Breast epithelium (tissue), 4 donors: ENCODE results near the gene KCNC3. TPM values are rescaled to one million over a fixed set of nuclear protein-coding genes. Genes with fewer than 3 reads are reported as not detected.

ENCODE experiments used
- DNase-seq, 2 donors: peaks; one replicate each; pipeline ENCODE4 v3.0.0-alpha.2; 2019; ENCODE audit warnings: low spot score in 2 of 2
- H3K27ac ChIP-seq, 2 donors: fragments of 200-600 bp; sonication (generic) in 1 of 2; one replicate each; pipeline ENCODE4 v1.5.1; 2016 to 2019; ENCODE audit warnings: mild to moderate bottlenecking in 1 of 2
- H3K27me3 ChIP-seq, 2 donors: fragments of 200-600 bp; sonication (generic) in 1 of 2; one replicate each; pipeline versions ENCODE4 v1.5.1 to v1.6.0; 2017 to 2019; ENCODE audit warnings: control low read depth in 1 of 2, mild to moderate bottlenecking in 1 of 2
- H3K36me3 ChIP-seq: fragments of 200-600 bp; one replicate; pipeline ENCODE4 v1.5.1; 2019
- H3K4me1 ChIP-seq, 2 donors: fragments of 200-600 bp; sonication (generic); one replicate each; pipeline ENCODE4 v1.5.1; 2016 to 2019; ENCODE audit warnings: control low read depth in 1 of 2
- H3K4me3 ChIP-seq, 3 donors: fragments of 200-600 bp; sonication (generic); 1 replicate in 2 of 3; 2 replicates in 1 of 3; pipeline ENCODE4 v1.5.1; 2016 to 2019; ENCODE audit warnings: mild to moderate bottlenecking in 3 of 3, moderate library complexity in 2 of 3
- H3K9me3 ChIP-seq, 2 donors: fragments of 200-600 bp; sonication (generic) in 1 of 2; one replicate each; pipeline ENCODE4 v1.5.1; 2016 to 2019; ENCODE audit warnings: control low read depth in 1 of 2
- CTCF ChIP-seq, 3 donors: fragments of 450-650 bp; IDR thresholded peaks; one replicate each; pipeline ENCODE4 v1.5.1; 2016 to 2017; ENCODE audit warnings: antibody characterized with exemption in 3 of 3, mild to moderate bottlenecking in 3 of 3, moderate library complexity in 3 of 3
- POLR2A ChIP-seq: fragments of 450-650 bp; IDR thresholded peaks from one replicate; pipeline ENCODE4 v1.6.1; 2016; ENCODE audit warnings: antibody characterized with exemption, mild to moderate bottlenecking, moderate library complexity
- POLR2AphosphoS5 ChIP-seq, 3 donors: sonication (generic); formaldehyde crosslinking; IDR thresholded peaks; one replicate each; pipeline ENCODE4 v1.6.1; 2017; ENCODE audit warnings: antibody characterized with exemption in 3 of 3
- intact Hi-C: fragments of 100-400 bp; cut with DNase I; formaldehyde crosslinking; loops from one replicate; pipeline ENCODE4 v1.15.1; 2023; ENCODE audit warnings: low total_unique reads
- total RNA-seq, 3 donors: library from RNA; depleted of rRNA; stranded (reverse); fragments of >200 nt; gene quantifications; one replicate each; pipeline ENCODE4 v1.1.0, GENCODE V29; 2016

Gene KCNC3
- total RNA-seq, 3 donors from 2014 or later: 0.32 to 3.7 (median 1.6) TPM

- Histone ChIP-seq H3K27ac (no peak overlapping the region), H3K36me3 (no peaks in the 10 kb centered on the region), H3K4me1 (no peaks in the 10 kb centered on the region)
Measured at GRCh38 chr19:50266041-50266440, 63.1 kb downstream of the KCNC3 start.

GRCh38 chr19:50264483-50265186 is 64.5 kb downstream of the KCNC3 start:
- no peak overlapping the region for H3K4me3 ChIP-seq
- H3K9me3 ChIP-seq: no peaks in the 10 kb centered on the region
- no peak for TF ChIP-seq POLR2AphosphoS5 (IDR thresholded peaks at IDR 0.05)
- no peak for TF ChIP-seq CTCF (IDR thresholded peaks at IDR 0.05)
- TF ChIP-seq POLR2A: no peak
- no peak for DNase-seq
- no peak overlapping the region for H3K27ac ChIP-seq
- intact Hi-C loops: no loop called here
- H3K4me1 ChIP-seq: no peaks in the 10 kb centered on the region
- no peaks in the 10 kb centered on the region for H3K36me3 ChIP-seq
- no peaks in the 10 kb centered on the region for H3K27me3 ChIP-seq

More at GRCh38 chr19:50266041-50266440, 63.1 kb downstream of the KCNC3 start:
- intact Hi-C loops: no loop called here
- Histone ChIP-seq H3K4me3 (no peak overlapping the region), H3K27me3 (no peaks in the 10 kb centered on the region), H3K9me3 (no peaks in the 10 kb centered on the region)
- DNase-seq: no peak
- TF ChIP-seq CTCF (IDR thresholded peaks at IDR 0.05) (no peak), POLR2A (no peak), POLR2AphosphoS5 (IDR thresholded peaks at IDR 0.05) (no peak)

- Histone ChIP-seq H3K4me3 (no peak overlapping the region), H3K9me3 (no peaks in the 10 kb centered on the region), H3K27ac (no peak overlapping the region), H3K27me3 (no peaks in the 10 kb centered on the region), H3K4me1 (no peaks in the 10 kb centered on the region), H3K36me3 (no peaks in the 10 kb centered on the region)
- TF ChIP-seq CTCF (IDR thresholded peaks at IDR 0.05) (no peak), POLR2A (no peak), POLR2AphosphoS5 (IDR thresholded peaks at IDR 0.05) (no peak)
- intact Hi-C loops: no loop called here
- DNase-seq: no peak
Measured at GRCh38 chr19:50263176-50263575, 66.0 kb downstream of the KCNC3 start.

Other genes with a start within 250 kb of the KCNC3 start
- not detected for gene IZUMO2, start 166.1 kb downstream of the KCNC3 start, total RNA-seq
- 10 to 100 TPM; 16.6 to 24.7 (median 19.3) TPM for gene MYH14, start 125.8 kb downstream of the KCNC3 start, total RNA-seq
- 1 to 10 TPM in 2 of 3 donors, under 1 TPM in 1; 0.80 to 1.8 (median 1.6) TPM for gene NAPSA, start 36.3 kb upstream of the KCNC3 start, total RNA-seq
- gene NR1H2, start 47.1 kb upstream of the KCNC3 start, total RNA-seq: 100 to 1,000 TPM in 1 of 3 donors, 10 to 100 TPM in 2; 71.0 to 105 (median 87.5) TPM
- gene POLD1, start 55.0 kb upstream of the KCNC3 start, total RNA-seq: 10 to 100 TPM; 13.8 to 17.3 (median 16.0) TPM
- under 1 TPM in 1 of 3 donors, not detected in 2; 0.33 TPM for gene SPIB, start 89.6 kb upstream of the KCNC3 start, total RNA-seq
- under 1 TPM in 1 of 3 donors, not detected in 2; under 0.01 TPM for gene MYBPC2, start 103.5 kb upstream of the KCNC3 start, total RNA-seq
- 10 to 100 TPM; 38.0 to 78.2 (median 64.6) TPM for gene EMC10, start 147.1 kb upstream of the KCNC3 start, total RNA-seq
- 1 to 10 TPM in 2 of 3 donors, under 1 TPM in 1; 0.98 to 1.3 (median 1.1) TPM for gene GARIN5A, start 147.5 kb upstream of the KCNC3 start, total RNA-seq
- 10 to 100 TPM; 14.7 to 26.7 (median 20.3) TPM for gene JOSD2, start 181.8 kb upstream of the KCNC3 start, total RNA-seq
- gene ASPDH, start 184.5 kb upstream of the KCNC3 start, total RNA-seq: not detected
- gene LRRC4B, start 239.1 kb upstream of the KCNC3 start, total RNA-seq: 1 to 10 TPM in 2 of 3 donors, under 1 TPM in 1; 0.16 to 1.3 (median 1.2) TPM